ENCODE results near the gene CCDC107. TPM values are rescaled to one million over a fixed set of nuclear protein-coding genes. Genes with fewer than 3 reads are reported as not detected.

The CCDC107 gene
- total and polyA plus RNA-seq, 2 donors (not counting 1 experiment from before 2014, with no cell fraction given), result 20.6 to 24.9 TPM

- H4K20me1 ChIP-seq (ENCODE audit: control insufficient read depth, extremely low read depth, insufficient read depth, low read length), result no peaks in the 10 kb centered on the region
- H3K4me2 ChIP-seq (ENCODE audit: extremely low read depth, insufficient read depth, low read length), result no peak overlapping the region
- no peak for DNase-seq (ENCODE audit: low read depth in 2 of 2)
- H2AFZ ChIP-seq (ENCODE audit: low read length), result no peak overlapping the region
- no peaks in the 10 kb centered on the region for H3K79me2 ChIP-seq (ENCODE audit: control insufficient read depth, insufficient read depth, low read length)
- H3K4me1 ChIP-seq (ENCODE audit: control insufficient read depth, extremely low read depth, insufficient read depth, low read length), result no peaks in the 10 kb centered on the region
- H3K27ac ChIP-seq (ENCODE audit: insufficient read depth, low read length), result no peak overlapping the region
- TF ChIP-seq EZH2 (IDR thresholded peaks at IDR 0.05; ENCODE audit: low read length, missing control alignments), result no peak
- TF ChIP-seq CTCF (conservative IDR thresholded peaks at IDR 0.05 in 1 of 2, IDR thresholded peaks at IDR 0.05 in 1 of 2; ENCODE audit: low read depth in 1 of 2, low read length in 2 of 2), result no peak
- no peak overlapping the region for H3K4me3 ChIP-seq (replicated peaks in 1 of 4; ENCODE audit: control extremely low read depth in 1 of 4, insufficient read depth in 1 of 4, low read depth in 3 of 4, low read length in 4 of 4)
- no peak overlapping the region for H3K9ac ChIP-seq (ENCODE audit: insufficient read depth, low read length)
- H3K9me3 ChIP-seq (ENCODE audit: control insufficient read depth, insufficient read depth, low read depth, low read length), result no peaks in the 10 kb centered on the region
- H3K27me3 ChIP-seq (ENCODE audit: control insufficient read depth, insufficient read depth, low read length), result peaks cover 28% of the 10 kb centered on the region
- H3K36me3 ChIP-seq (ENCODE audit: control insufficient read depth, insufficient read depth, low read length), result no peaks in the 10 kb centered on the region
Observed at GRCh38 chr9:35619800-35620158, 38.3 kb upstream of the CCDC107 start.

DNA sequence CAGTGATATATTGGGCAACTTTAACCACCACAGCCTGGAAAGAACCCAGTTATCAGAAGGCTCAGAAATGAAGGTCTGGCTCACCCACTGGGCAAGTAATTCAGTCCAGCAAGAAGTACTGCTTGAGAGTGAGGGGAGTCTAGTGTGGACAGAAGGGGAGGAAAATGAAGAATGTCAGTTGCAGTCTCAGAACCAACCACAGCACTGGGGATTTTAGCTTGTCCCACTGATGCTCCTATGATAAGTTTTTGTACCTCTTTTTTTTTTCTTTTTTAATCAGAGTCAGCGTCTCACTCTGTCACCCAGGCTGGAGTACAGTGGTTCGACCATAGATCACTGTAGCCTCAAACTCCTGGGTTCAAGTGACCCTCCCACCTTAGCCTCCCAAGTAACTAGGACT, 30.5 kb upstream of the CCDC107 start:
- TF ChIP-seq CTCF (conservative IDR thresholded peaks at IDR 0.05 in 1 of 2, IDR thresholded peaks at IDR 0.05 in 1 of 2; ENCODE audit: low read depth in 1 of 2, low read length in 2 of 2), result no peak
- TF ChIP-seq EZH2 (IDR thresholded peaks at IDR 0.05; ENCODE audit: low read length, missing control alignments), result no peak
- Histone ChIP-seq H3K27me3 (ENCODE audit: control insufficient read depth, insufficient read depth, low read length) (no peaks in the 10 kb centered on the region), H3K9me3 (ENCODE audit: control insufficient read depth, insufficient read depth, low read depth, low read length) (no peaks in the 10 kb centered on the region), H2AFZ (ENCODE audit: low read length) (no peak overlapping the region), H3K9ac (ENCODE audit: insufficient read depth, low read length) (no peak overlapping the region), H3K4me1 (ENCODE audit: control insufficient read depth, extremely low read depth, insufficient read depth, low read length) (no peaks in the 10 kb centered on the region), H3K4me2 (ENCODE audit: extremely low read depth, insufficient read depth, low read length) (no peak overlapping the region), H3K27ac (ENCODE audit: insufficient read depth, low read length) (no peak overlapping the region), H4K20me1 (ENCODE audit: control insufficient read depth, extremely low read depth, insufficient read depth, low read length) (no peaks in the 10 kb centered on the region), H3K36me3 (ENCODE audit: control insufficient read depth, insufficient read depth, low read length) (no peaks in the 10 kb centered on the region), H3K4me3 (replicated peaks in 1 of 4; ENCODE audit: control extremely low read depth in 1 of 4, insufficient read depth in 1 of 4, low read depth in 3 of 4, low read length in 4 of 4) (no peak overlapping the region), H3K79me2 (ENCODE audit: control insufficient read depth, insufficient read depth, low read length) (no peaks in the 10 kb centered on the region)
- DNase-seq (ENCODE audit: low read depth in 2 of 2), result no peak

- TF ChIP-seq CTCF (conservative IDR thresholded peaks at IDR 0.05 in 1 of 2, IDR thresholded peaks at IDR 0.05 in 1 of 2; ENCODE audit: low read depth in 1 of 2, low read length in 2 of 2), result no peak
- no peak for TF ChIP-seq EZH2 (IDR thresholded peaks at IDR 0.05; ENCODE audit: low read length, missing control alignments)
- Histone ChIP-seq H3K27ac (ENCODE audit: insufficient read depth, low read length) (no peak overlapping the region), H3K9ac (ENCODE audit: insufficient read depth, low read length) (no peak overlapping the region), H3K4me1 (ENCODE audit: control insufficient read depth, extremely low read depth, insufficient read depth, low read length) (no peaks in the 10 kb centered on the region), H3K36me3 (ENCODE audit: control insufficient read depth, insufficient read depth, low read length) (no peaks in the 10 kb centered on the region), H2AFZ (ENCODE audit: low read length) (no peak overlapping the region), H3K79me2 (ENCODE audit: control insufficient read depth, insufficient read depth, low read length) (no peaks in the 10 kb centered on the region), H3K4me3 (replicated peaks in 1 of 4; ENCODE audit: control extremely low read depth in 1 of 4, insufficient read depth in 1 of 4, low read depth in 3 of 4, low read length in 4 of 4) (no peak overlapping the region), H3K4me2 (ENCODE audit: extremely low read depth, insufficient read depth, low read length) (no peak overlapping the region), H4K20me1 (ENCODE audit: control insufficient read depth, extremely low read depth, insufficient read depth, low read length) (no peaks in the 10 kb centered on the region), H3K9me3 (ENCODE audit: control insufficient read depth, insufficient read depth, low read depth, low read length) (no peaks in the 10 kb centered on the region), H3K27me3 (ENCODE audit: control insufficient read depth, insufficient read depth, low read length) (no peaks in the 10 kb centered on the region)
- DNase-seq (ENCODE audit: low read depth in 2 of 2), result no peak
Observed at GRCh38 chr9:35628389-35628991, 29.6 kb upstream of the CCDC107 start.

Measured in fibroblast of lung (primary cell).